Skeletal muscle tissue (tissue), 4 donors: ENCODE results near the gene AIG1. TPM values are rescaled to one million over a fixed set of nuclear protein-coding genes. Genes with fewer than 3 reads are reported as not detected.

Experiments
- H3K27ac ChIP-seq: one replicate; pipeline ENCODE4 v1.7.0; 2013; ENCODE audit warnings: mild to moderate bottlenecking, low read depth, low read length, inconsistent platforms
- H3K27me3 ChIP-seq, 3 donors: one replicate each; pipeline ENCODE4 v1.7.0; 2013; ENCODE audit warnings: low read length in 3 of 3; ENCODE audit not compliant: control insufficient read depth in 3 of 3, insufficient read depth in 3 of 3
- H3K36me3 ChIP-seq, 3 donors: one replicate each; pipeline ENCODE4 v1.7.0; 2013; ENCODE audit warnings: low read length in 3 of 3; ENCODE audit not compliant: control insufficient read depth in 3 of 3, insufficient read depth in 3 of 3
- H3K4me1 ChIP-seq, 3 donors: one replicate each; pipeline ENCODE4 v1.7.0; 2013; ENCODE audit warnings: low read length in 3 of 3, mild to moderate bottlenecking in 3 of 3; ENCODE audit not compliant: control insufficient read depth in 3 of 3, insufficient read depth in 3 of 3
- H3K4me3 ChIP-seq, 3 donors: one replicate each; pipeline ENCODE4 v1.7.0; 2013; ENCODE audit warnings: low read length in 3 of 3
- H3K9ac ChIP-seq, 3 donors: one replicate each; pipeline ENCODE4 v1.7.0; 2013; ENCODE audit warnings: low read length in 3 of 3, mild to moderate bottlenecking in 3 of 3, moderate library complexity in 2 of 3, low read depth in 1 of 3
- H3K9me3 ChIP-seq, 3 donors: one replicate each; pipeline ENCODE4 v1.7.0; 2013; ENCODE audit warnings: low read length in 3 of 3; ENCODE audit not compliant: control insufficient read depth in 3 of 3
- total RNA-seq: library from RNA; depleted of rRNA; stranded (reverse); fragments of >200 nt; gene quantifications from one replicate; pipeline ENCODE4 v1.2.3, GENCODE V29; 2014
- donor health status: Osteomylitis.

The AIG1 gene
- total RNA-seq, 1 donor from 2014 or later: 31.3 TPM

DNA sequence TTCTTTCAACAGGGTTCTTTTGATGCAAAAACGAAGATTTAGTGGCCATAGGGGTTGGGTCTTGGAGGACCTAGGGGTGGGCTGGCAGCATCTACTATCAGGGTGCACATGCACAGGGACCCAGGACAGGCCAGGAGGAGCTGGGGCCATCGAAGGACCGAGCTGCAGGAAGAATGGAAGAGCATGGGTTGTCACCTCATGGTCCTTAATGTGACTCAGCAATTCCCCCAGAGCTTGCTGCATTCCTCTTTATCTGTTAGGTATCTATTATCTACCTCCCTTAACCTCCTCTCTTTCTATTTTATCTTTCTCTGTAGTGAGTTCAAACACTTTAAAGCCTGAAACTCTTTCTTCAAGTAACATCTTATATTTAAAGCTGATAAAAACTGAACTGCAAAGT lies 167.0 kb downstream of the AIG1 start:
- H3K4me1 ChIP-seq: peaks cover 0 to 6% (median 6%) of the 10 kb centered on the region in 3 donors
- no peak overlapping the region for H3K9ac ChIP-seq
- H3K27me3 ChIP-seq: no peaks in the 10 kb centered on the region
- no peak overlapping the region for H3K27ac ChIP-seq
- no peaks in the 10 kb centered on the region for H3K36me3 ChIP-seq
- H3K9me3 ChIP-seq: no peaks in the 10 kb centered on the region
- no peak overlapping the region for H3K4me3 ChIP-seq

DNA sequence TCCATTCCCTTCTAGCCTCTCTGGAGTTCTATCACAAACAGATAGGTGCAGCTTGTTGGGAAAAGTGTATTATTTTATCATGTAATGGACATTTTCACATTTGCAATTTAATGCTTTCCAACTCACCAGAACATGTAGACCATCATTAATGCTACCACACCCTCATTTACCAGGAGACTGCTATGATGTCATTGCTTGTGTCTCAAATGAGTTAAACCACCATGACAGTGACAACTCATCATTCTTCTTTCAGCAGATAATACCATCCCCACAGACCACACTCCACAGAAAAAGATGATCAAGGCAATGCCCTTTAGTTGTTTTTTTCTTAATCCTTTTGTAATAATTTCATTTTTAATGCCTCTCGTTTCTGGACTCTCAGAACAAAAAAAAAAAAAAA lies 168.7 kb downstream of the AIG1 start:
- H3K4me3 ChIP-seq: no peak overlapping the region

DNA sequence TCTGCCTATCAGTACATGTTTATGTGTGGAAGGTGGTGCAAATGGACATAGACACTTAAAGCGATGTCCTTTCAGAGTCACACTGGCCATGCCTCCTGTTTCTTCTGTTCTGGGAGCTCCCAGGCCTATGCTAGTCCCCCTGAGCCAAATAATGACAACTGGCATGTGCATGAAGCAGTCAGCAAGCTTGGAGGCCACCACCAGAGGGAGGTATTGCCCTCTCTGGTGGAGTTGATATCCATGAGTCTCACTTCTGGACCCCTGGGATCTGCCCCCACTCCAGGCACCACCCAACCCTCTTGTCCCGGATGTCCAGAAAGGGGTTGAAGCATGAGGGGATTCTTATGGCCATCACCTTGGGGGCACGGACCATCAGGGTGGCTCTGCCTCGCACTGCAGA lies 172.2 kb downstream of the AIG1 start:
- Histone ChIP-seq H3K9ac (no peak overlapping the region), H3K36me3 (no peaks in the 10 kb centered on the region), H3K27ac (no peak overlapping the region), H3K4me3 (no peak overlapping the region), H3K9me3 (no peaks in the 10 kb centered on the region), H3K4me1 (peaks cover 0 to 4% (median 0%) of the 10 kb centered on the region in 3 donors), H3K27me3 (no peaks in the 10 kb centered on the region)

More for the DNA sequence above, 168.7 kb downstream of the AIG1 start:
- Histone ChIP-seq H3K9me3 (no peaks in the 10 kb centered on the region), H3K27me3 (no peaks in the 10 kb centered on the region), H3K4me1 (no peaks in the 10 kb centered on the region), H3K36me3 (no peaks in the 10 kb centered on the region), H3K27ac (no peak overlapping the region), H3K9ac (no peak overlapping the region)

DNA sequence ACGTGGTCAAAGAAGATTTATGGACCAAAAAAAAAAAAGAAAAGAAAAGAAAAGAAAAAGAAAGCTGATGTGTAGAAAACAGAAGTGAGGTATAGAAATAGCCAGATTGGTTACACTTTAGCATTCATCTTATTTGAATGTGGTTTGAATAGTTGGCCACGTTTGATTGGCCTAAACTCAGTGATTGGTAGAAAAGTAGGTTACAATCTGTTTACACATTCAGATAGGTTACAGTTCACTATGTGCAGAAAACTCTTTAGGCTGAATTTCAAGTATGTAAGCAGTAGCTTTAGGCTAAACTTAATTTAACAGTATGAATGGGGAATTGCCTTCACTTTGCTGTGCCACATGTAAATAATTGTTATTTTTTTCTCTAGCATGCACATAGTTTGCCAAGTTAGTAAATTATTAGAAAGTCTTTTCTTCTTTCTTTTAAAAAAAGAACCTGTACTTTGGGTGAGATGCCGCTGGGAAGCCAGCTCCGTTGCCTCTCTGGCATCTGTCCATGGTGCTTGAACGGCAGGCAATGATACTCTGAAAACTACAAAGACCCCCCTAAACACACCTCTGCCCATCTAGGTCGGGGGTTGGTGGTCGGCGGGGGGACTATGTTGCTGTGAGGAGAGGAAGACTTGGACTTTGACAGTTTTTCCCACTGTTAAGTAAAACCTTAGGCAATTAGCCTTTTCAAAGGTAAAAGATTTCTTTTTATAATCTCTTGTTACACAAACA lies 173.0 kb downstream of the AIG1 start:
- H3K9me3 ChIP-seq: no peaks in the 10 kb centered on the region
- peaks cover 0 to 4% (median 0%) of the 10 kb centered on the region in 3 donors for H3K4me1 ChIP-seq
- no peak overlapping the region for H3K27ac ChIP-seq
- no peak overlapping the region for H3K4me3 ChIP-seq
- no peaks in the 10 kb centered on the region for H3K36me3 ChIP-seq
- no peak overlapping the region for H3K9ac ChIP-seq
- no peaks in the 10 kb centered on the region for H3K27me3 ChIP-seq

DNA sequence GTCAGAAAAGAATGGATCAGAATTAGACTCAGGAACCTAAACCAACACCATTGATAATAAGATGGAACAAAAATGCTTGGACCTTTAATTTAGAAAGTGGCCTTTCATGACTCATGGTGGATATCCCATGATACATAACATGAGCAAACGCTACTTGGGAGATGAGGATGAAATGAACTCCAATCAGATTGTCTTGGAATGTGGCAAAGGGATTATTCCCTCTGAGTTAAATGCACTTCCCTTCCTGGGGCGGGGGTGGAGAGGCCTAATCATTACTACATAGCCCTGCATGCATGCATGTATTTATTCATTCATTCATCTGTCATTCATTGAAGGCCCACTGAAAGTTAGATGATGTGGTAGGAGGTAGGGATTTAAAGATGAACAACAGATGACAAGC lies 174.0 kb downstream of the AIG1 start:
- Histone ChIP-seq H3K4me1 (peaks cover 0 to 4% (median 0%) of the 10 kb centered on the region in 3 donors), H3K27ac (no peak overlapping the region), H3K27me3 (no peaks in the 10 kb centered on the region)

DNA sequence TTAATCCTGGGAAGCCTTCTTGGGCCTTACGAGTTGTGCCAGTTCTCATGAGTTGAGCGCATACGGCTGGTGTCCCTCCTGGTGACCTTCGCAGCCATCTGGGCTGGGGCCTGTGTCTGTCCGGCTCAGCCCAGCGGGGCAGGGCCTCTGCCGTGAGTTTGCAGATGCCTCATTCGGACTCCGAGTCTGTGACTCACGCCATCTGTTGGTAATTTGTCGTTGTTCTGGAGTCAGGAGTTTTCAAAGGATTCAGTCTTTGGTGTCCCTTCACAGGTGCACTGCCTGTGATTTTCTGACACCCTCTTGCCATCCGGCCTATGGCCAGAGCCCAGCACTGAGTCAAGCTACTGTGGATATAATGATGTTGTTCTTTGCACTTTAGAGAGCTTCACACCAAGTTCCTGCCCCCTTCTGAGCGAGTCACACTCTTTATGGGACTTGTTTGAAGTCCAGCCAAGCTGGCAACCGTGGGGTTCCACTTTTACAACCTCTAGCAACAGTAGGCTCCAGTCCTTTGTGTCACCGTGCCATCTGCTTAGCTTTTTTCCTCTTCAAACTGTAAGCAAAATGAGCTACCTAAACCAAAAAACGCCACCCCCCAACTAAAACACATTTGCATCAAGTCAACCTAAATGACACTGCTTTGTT lies 175.6 kb downstream of the AIG1 start:
- Histone ChIP-seq H3K9ac (no peak overlapping the region), H3K4me1 (peaks cover 0 to 4% (median 0%) of the 10 kb centered on the region in 3 donors), H3K27me3 (no peaks in the 10 kb centered on the region), H3K9me3 (no peaks in the 10 kb centered on the region), H3K27ac (peak overlapping the region; percentile 58), H3K36me3 (no peaks in the 10 kb centered on the region), H3K4me3 (no peak overlapping the region)

More for the DNA sequence above, 174.0 kb downstream of the AIG1 start:
- Histone ChIP-seq H3K36me3 (no peaks in the 10 kb centered on the region), H3K9me3 (no peaks in the 10 kb centered on the region), H3K4me3 (no peak overlapping the region), H3K9ac (no peak overlapping the region)

DNA sequence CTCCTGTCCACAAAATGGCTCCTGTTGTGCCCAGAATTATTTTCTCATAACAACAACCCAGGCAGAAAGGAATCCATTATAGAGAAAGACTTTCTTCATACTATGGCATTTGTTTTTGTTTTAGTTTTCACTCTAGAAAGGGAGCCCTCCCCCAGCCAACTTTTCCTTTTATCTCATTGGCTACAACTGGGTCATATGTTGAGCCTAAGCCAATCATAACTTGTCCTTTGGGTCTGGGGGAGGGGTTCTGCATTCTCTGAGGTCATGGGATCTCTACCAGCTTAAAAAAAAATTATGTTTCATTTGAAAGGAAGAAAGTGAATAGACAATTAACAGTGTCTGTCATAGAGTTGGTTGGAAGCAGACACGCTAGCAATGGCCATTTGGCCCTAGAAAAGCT lies 177.6 kb downstream of the AIG1 start:
- Histone ChIP-seq H3K27ac (no peak overlapping the region), H3K4me1 (peaks cover 0 to 4% (median 0%) of the 10 kb centered on the region in 3 donors), H3K4me3 (no peak overlapping the region), H3K9ac (no peak overlapping the region), H3K9me3 (no peaks in the 10 kb centered on the region), H3K36me3 (no peaks in the 10 kb centered on the region), H3K27me3 (no peaks in the 10 kb centered on the region)

DNA sequence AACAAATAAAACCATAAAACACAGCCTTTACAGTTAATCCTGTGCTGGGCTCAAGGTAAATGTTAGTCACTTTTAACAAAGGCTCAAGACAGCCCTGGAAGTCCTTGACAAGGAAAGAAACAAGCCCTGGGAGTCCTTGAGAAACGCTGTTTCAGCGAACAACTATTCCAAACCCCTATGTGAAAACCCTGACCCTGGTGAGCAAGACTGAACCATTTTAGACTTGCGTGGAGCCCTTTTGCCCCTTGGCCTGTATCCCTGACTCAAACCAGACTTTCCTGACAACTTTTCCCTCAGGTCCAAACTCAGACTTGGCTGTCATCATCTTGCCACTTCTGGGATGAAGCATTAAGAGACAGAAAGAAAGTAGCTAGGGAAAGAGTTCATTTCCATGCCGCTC lies 180.4 kb downstream of the AIG1 start:
- peaks cover 0 to 3% (median 0%) of the 10 kb centered on the region in 3 donors for H3K4me1 ChIP-seq
- H3K9ac ChIP-seq: no peak overlapping the region
- H3K9me3 ChIP-seq: no peaks in the 10 kb centered on the region
- no peaks in the 10 kb centered on the region for H3K36me3 ChIP-seq
- no peak overlapping the region for H3K4me3 ChIP-seq
- H3K27ac ChIP-seq: peak overlapping the region; percentile 41
- no peaks in the 10 kb centered on the region for H3K27me3 ChIP-seq

DNA sequence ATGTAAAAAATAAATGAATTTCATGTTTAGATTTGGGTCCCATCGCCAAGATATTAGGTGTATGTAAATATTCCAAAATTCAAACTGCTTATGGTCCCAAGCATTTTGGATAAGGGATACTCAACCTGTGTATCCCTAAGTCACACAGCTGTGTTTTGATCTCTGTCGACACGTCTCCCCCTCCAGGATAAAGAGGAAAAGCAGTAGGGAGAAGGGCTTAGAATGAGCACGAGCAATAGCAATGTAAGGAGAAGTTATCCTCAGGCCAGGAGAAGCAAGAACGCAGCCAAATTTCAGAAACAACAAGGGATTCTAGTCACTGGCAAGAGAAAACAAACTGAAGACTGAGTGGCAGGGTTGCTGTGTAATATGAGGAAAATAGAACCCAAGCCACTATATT lies 181.2 kb downstream of the AIG1 start:
- Histone ChIP-seq H3K27ac (peak overlapping the region; percentile 41), H3K9ac (no peak overlapping the region)

DNA sequence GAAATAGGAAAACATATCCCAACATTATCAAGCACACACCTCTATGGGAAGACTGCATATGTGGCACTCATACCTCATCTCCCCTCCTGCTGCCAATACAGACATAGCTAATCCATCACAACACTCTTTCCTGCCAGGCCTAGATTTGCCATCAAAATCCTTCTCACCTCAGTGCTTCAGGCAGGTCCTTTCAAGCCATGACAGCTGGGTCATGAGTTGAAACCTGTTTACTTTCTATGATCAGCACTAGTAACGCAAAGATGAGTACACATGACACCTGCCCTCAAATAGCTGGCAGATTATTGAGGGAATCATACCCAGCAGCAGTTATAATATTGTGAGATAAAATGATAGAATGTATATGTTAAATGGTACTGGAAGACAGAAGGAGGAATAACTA lies 183.1 kb downstream of the AIG1 start:
- H3K36me3 ChIP-seq: no peaks in the 10 kb centered on the region
- H3K27ac ChIP-seq: no peak overlapping the region

More for the DNA sequence above, 181.2 kb downstream of the AIG1 start:
- Histone ChIP-seq H3K27me3 (no peaks in the 10 kb centered on the region), H3K36me3 (no peaks in the 10 kb centered on the region), H3K9me3 (no peaks in the 10 kb centered on the region), H3K4me3 (no peak overlapping the region), H3K4me1 (no peaks in the 10 kb centered on the region)

More for the DNA sequence above, 183.1 kb downstream of the AIG1 start:
- Histone ChIP-seq H3K4me1 (peaks cover 0 to 5% (median 0%) of the 10 kb centered on the region in 3 donors), H3K4me3 (no peak overlapping the region), H3K9me3 (no peaks in the 10 kb centered on the region), H3K27me3 (no peaks in the 10 kb centered on the region), H3K9ac (no peak overlapping the region)
